H9 (cell line): Measurements from ENCODE around the gene SLC16A4. TPM values are rescaled to one million over a fixed set of nuclear protein-coding genes. Genes with fewer than 3 reads are reported as not detected.

Experiments
- DNase-seq: peaks from one replicate; pipeline ENCODE4 v3.0.0-alpha.2; 2017
- H2AFZ ChIP-seq: one replicate; pipeline ENCODE4 v1.6.1; 2013; ENCODE audit warnings: mild to moderate bottlenecking, low read length, control low read depth, moderate library complexity
- H2AK5ac ChIP-seq: 2 replicates; pipeline ENCODE4 v1.6.1; 2013; ENCODE audit warnings: low read length, control low read depth, mixed read lengths; ENCODE audit not compliant: insufficient read length
- H2BK120ac ChIP-seq: one replicate; pipeline ENCODE4 v1.6.1; 2013; ENCODE audit warnings: low read depth, mild to moderate bottlenecking, low read length, control low read depth, inconsistent platforms; ENCODE audit not compliant: poor library complexity, severe bottlenecking
- H2BK12ac ChIP-seq: 2 replicates; pipeline ENCODE4 v1.6.1; 2013; ENCODE audit warnings: low read length, control low read depth, mixed read lengths, low read depth; ENCODE audit not compliant: insufficient read length
- H2BK15ac ChIP-seq: 2 replicates; pipeline ENCODE4 v1.6.1; 2013; ENCODE audit warnings: low read depth, low read length, control low read depth
- H2BK20ac ChIP-seq: one replicate; pipeline ENCODE4 v1.6.1; 2013; ENCODE audit warnings: low read depth, mild to moderate bottlenecking, low read length, control low read depth, inconsistent platforms; ENCODE audit not compliant: poor library complexity, severe bottlenecking
- H2BK5ac ChIP-seq: 2 replicates; pipeline ENCODE4 v1.6.1; 2013; ENCODE audit warnings: low read length, control low read depth, mixed read lengths; ENCODE audit not compliant: insufficient read length
- H3K14ac ChIP-seq: 2 replicates; pipeline ENCODE4 v1.6.1; 2013; ENCODE audit warnings: low read length, control low read depth; ENCODE audit not compliant: insufficient read depth
- H3K18ac ChIP-seq: 2 replicates; pipeline ENCODE4 v1.6.1; 2013; ENCODE audit warnings: low read depth, mild to moderate bottlenecking, mixed read lengths, low read length, control low read depth; ENCODE audit not compliant: insufficient read length
- H3K23ac ChIP-seq: 2 replicates; pipeline ENCODE4 v1.6.1; 2013; ENCODE audit warnings: low read length, control low read depth, mixed read lengths, low read depth; ENCODE audit not compliant: insufficient read length
- H3K23me2 ChIP-seq: 2 replicates; pipeline ENCODE4 v1.6.1; 2013; ENCODE audit warnings: low read depth, mild to moderate bottlenecking, mixed read lengths, low read length, control low read depth; ENCODE audit not compliant: insufficient read length, poor library complexity, severe bottlenecking
- H3K27ac ChIP-seq: 2 replicates; pipeline ENCODE4 v1.5.1; 2013; ENCODE audit warnings: low read length, control low read depth, mixed read lengths, low read depth; ENCODE audit not compliant: insufficient read length
- H3K27me3 ChIP-seq: 2 replicates; pipeline ENCODE4 v1.6.1; 2013; ENCODE audit warnings: low read length, control low read depth, inconsistent platforms; ENCODE audit not compliant: insufficient read depth
- H3K4ac ChIP-seq: 2 replicates; pipeline ENCODE4 v1.6.1; 2013; ENCODE audit warnings: low read depth, mild to moderate bottlenecking, control low read depth, inconsistent platforms, low read length, moderate library complexity
- H3K4me1 ChIP-seq: 2 replicates; pipeline ENCODE4 v1.6.1; 2013; ENCODE audit warnings: low read length, control low read depth, inconsistent platforms; ENCODE audit not compliant: insufficient read depth
- H3K4me2 ChIP-seq: 2 replicates; pipeline ENCODE4 v1.6.1; 2013; ENCODE audit warnings: low read length, control low read depth, mixed read lengths; ENCODE audit not compliant: insufficient read length, insufficient read depth
- H3K56ac ChIP-seq: 2 replicates; pipeline ENCODE4 v1.6.1; 2013; ENCODE audit warnings: low read depth, mild to moderate bottlenecking, mixed read lengths, low read length, control low read depth; ENCODE audit not compliant: insufficient read length
- H3K79me1 ChIP-seq: 2 replicates; pipeline ENCODE4 v1.6.1; 2013; ENCODE audit warnings: low read depth, mild to moderate bottlenecking, moderate library complexity, low read length, control low read depth, inconsistent platforms; ENCODE audit not compliant: insufficient read depth, poor library complexity, severe bottlenecking
- H3K79me2 ChIP-seq: 2 replicates; pipeline ENCODE4 v1.6.1; 2013; ENCODE audit warnings: low read length, control low read depth, inconsistent platforms; ENCODE audit not compliant: insufficient read depth
- H3K9ac ChIP-seq: 2 replicates; pipeline ENCODE4 v1.6.1; 2013; ENCODE audit warnings: low read length, control low read depth, mixed read lengths; ENCODE audit not compliant: insufficient read length; ENCODE audit errors: extremely low read depth
- H3K9me3 ChIP-seq: one replicate; pipeline ENCODE4 v1.6.1; 2013; ENCODE audit warnings: low read depth, low read length, inconsistent platforms; ENCODE audit not compliant: control insufficient read depth
- H3T11ph ChIP-seq: one replicate; pipeline ENCODE4 v1.6.1; 2013; ENCODE audit warnings: mild to moderate bottlenecking, low read length, control low read depth, inconsistent platforms
- H4K20me1 ChIP-seq: one replicate; pipeline ENCODE4 v1.6.1; 2013; ENCODE audit not compliant: control insufficient read depth, insufficient read length, insufficient read depth
- H4K5ac ChIP-seq: 2 replicates; pipeline ENCODE4 v1.6.1; 2013; ENCODE audit warnings: low read depth, mild to moderate bottlenecking, mixed read lengths, low read length, control low read depth; ENCODE audit not compliant: insufficient read length
- H4K8ac ChIP-seq: replicated peaks from 2 replicates; pipeline ENCODE4 v1.6.1; 2013; ENCODE audit warnings: low read length, control low read depth, mixed read lengths, low read depth; ENCODE audit not compliant: insufficient read length
- H4K91ac ChIP-seq: 2 replicates; pipeline ENCODE4 v1.6.1; 2013; ENCODE audit warnings: low read depth, mild to moderate bottlenecking, moderate library complexity, mixed read lengths, low read length, control low read depth; ENCODE audit not compliant: insufficient read length
- H3K27ac Mint-ChIP-seq, 3 experiments: 2 replicates in 2 of 3; 3 replicates in 1 of 3; pipeline ENCODE4 v1.8.0; 2020 to 2021; ENCODE audit warnings: mixed read lengths in 3 of 3, mild to moderate bottlenecking in 1 of 3, moderate library complexity in 1 of 3
- H3K27me3 Mint-ChIP-seq: 2 replicates; pipeline ENCODE4 v1.8.0; 2021; ENCODE audit warnings: low read depth, mild to moderate bottlenecking, moderate library complexity, mixed read lengths
- H3K36me3 Mint-ChIP-seq, 3 experiments: 2 replicates in 2 of 3; 3 replicates in 1 of 3; pipeline ENCODE4 v1.8.0; 2020 to 2021; ENCODE audit warnings: low read depth in 3 of 3, mixed read lengths in 3 of 3; ENCODE audit not compliant: insufficient read depth in 1 of 3
- H3K4me1 Mint-ChIP-seq, 2 experiments: 2 replicates each; pipeline ENCODE4 v1.8.0; 2020; ENCODE audit warnings: mixed read lengths in 2 of 2
- H3K4me3 Mint-ChIP-seq, 2 experiments: 2 replicates in 1 of 2; 3 replicates in 1 of 2; pipeline ENCODE4 v1.8.0; 2020 to 2021; ENCODE audit warnings: mild to moderate bottlenecking in 2 of 2, mixed read lengths in 2 of 2, moderate library complexity in 1 of 2
- H3K9me3 Mint-ChIP-seq, 2 experiments: 2 replicates in 1 of 2; 3 replicates in 1 of 2; pipeline ENCODE4 v1.8.0; 2020; ENCODE audit warnings: mild to moderate bottlenecking in 2 of 2, mixed read lengths in 2 of 2, moderate library complexity in 1 of 2
- CTCF ChIP-seq: fragments of 200-600 bp; sonication (generic); conservative IDR thresholded peaks from 3 replicates; pipeline ENCODE4 v1.8.0; 2021; ENCODE audit warnings: antibody characterized with exemption, mild to moderate bottlenecking
- WGBS: extraction: QIAGEN DNeasy Blood & Tissue Kit; methylation state at CpG from one replicate; pipeline ENCODE4 v1.1.7; 2013; ENCODE audit warnings: missing lambda C conversion rate, low lambda C conversion rate, mixed read lengths; ENCODE audit not compliant: insufficient read length; ENCODE audit errors: extremely low coverage; 5-methylcytosine and 5-hydroxymethylcytosine counted together
- total RNA-seq: library from RNA; stranded (reverse); gene quantifications from 2 replicates; pipeline ENCODE4 v1.2.1, GENCODE V29; 2021

Gene SLC16A4
- total RNA-seq, 1 experiment from 2014 or later = 0.17 TPM

DNA sequence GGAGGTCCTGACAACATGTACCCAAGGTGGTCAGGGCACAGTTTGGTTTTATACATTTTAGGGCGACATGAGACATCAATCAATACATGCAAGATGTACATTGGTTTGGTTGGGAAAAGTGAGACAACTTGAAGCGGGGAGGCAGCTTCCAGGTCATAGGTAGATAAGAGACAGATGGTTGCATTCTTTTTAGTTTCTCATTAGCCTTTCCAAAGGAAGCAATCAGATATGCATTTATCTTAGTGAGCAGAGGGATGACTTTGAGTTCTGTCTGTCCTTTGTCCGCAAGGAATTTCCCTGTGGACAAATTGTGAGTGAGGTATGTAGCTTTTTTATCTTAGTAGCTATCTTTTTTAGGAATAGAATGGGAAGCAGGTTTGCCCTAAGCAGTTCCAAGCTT lies 62.1 kb downstream of the SLC16A4 start:
- Histone ChIP-seq H3K27ac (no peak overlapping the region), H3K4me2 (no peak overlapping the region), H4K5ac (no peak overlapping the region), H3K27me3 (no peaks in the 10 kb centered on the region), H3K9ac (no peak overlapping the region), H3K23me2 (no peaks in the 10 kb centered on the region), H3K79me1 (no peaks in the 10 kb centered on the region), H2AK5ac (no peak overlapping the region), H3K79me2 (no peaks in the 10 kb centered on the region), H4K8ac (no peak overlapping the region), H3K4me1 (no peaks in the 10 kb centered on the region), H2BK20ac (no peak overlapping the region), H3K56ac (no peak overlapping the region), H4K91ac (no peak overlapping the region), H2BK12ac (no peak overlapping the region), H2BK5ac (no peak overlapping the region), H2BK15ac (no peak overlapping the region), H3K9me3 (no peaks in the 10 kb centered on the region), H3K18ac (no peak overlapping the region), H2AFZ (no peak overlapping the region), H3K14ac (no peak overlapping the region), H2BK120ac (no peak overlapping the region), H3T11ph (no peak overlapping the region), H3K23ac (no peak overlapping the region), H4K20me1 (no peaks in the 10 kb centered on the region), H3K4ac (no peak overlapping the region)
- Mint-ChIP-seq H3K4me3 (no peak overlapping the region), H3K27ac (peak overlapping the region in 1 of 3 experiments; percentile 16; a peak in 1 of 7 replicates), H3K4me1 (no peaks in the 10 kb centered on the region), H3K36me3 (no peaks in the 10 kb centered on the region), H3K9me3 (no peaks in the 10 kb centered on the region; a peak in 1 of 5 replicates), H3K27me3 (no peaks in the 10 kb centered on the region; the same call in 1 of the 2 replicates)
- WGBS = no CpG with 5 or more reads among the region's 3 CpGs
- no peak for TF ChIP-seq CTCF
- DNase-seq = no peak
